Endothelial cell (in vitro differentiated cells): ENCODE measurements around the gene ACAP3. TPM values are rescaled to one million over a fixed set of nuclear protein-coding genes. Genes with fewer than 3 reads are reported as not detected.

Source experiments
- DNase-seq: peaks from one replicate; pipeline ENCODE4 v3.0.0; 2021; ENCODE audit warnings: low spot score
- H3K27ac Mint-ChIP-seq: one replicate; pipeline ENCODE4 v1.8.0; 2021; ENCODE audit warnings: mixed read lengths, inconsistent platforms; ENCODE audit not compliant: unreplicated experiment
- H3K27me3 Mint-ChIP-seq: one replicate; pipeline ENCODE4 v1.8.0; 2021; ENCODE audit warnings: mild to moderate bottlenecking, moderate library complexity, mixed read lengths, inconsistent platforms; ENCODE audit not compliant: unreplicated experiment
- H3K36me3 Mint-ChIP-seq: one replicate; pipeline ENCODE4 v1.8.0; 2021; ENCODE audit warnings: mild to moderate bottlenecking, low read depth, mixed read lengths, inconsistent platforms; ENCODE audit not compliant: unreplicated experiment
- H3K4me1 Mint-ChIP-seq: one replicate; pipeline ENCODE4 v1.8.0; 2021; ENCODE audit warnings: mild to moderate bottlenecking, mixed read lengths, inconsistent platforms; ENCODE audit not compliant: unreplicated experiment
- H3K4me3 Mint-ChIP-seq: one replicate; pipeline ENCODE4 v1.8.0; 2021; ENCODE audit warnings: mild to moderate bottlenecking, mixed read lengths, inconsistent platforms; ENCODE audit not compliant: unreplicated experiment
- H3K9me3 Mint-ChIP-seq: one replicate; pipeline ENCODE4 v1.8.0; 2021; ENCODE audit warnings: mixed read lengths, inconsistent platforms; ENCODE audit not compliant: unreplicated experiment
- long read RNA-seq: library from polyadenylated mRNA; unstranded; transcript quantifications from one replicate; pipeline ENCODE4 v2.0.0, GENCODE V29; 2020; ENCODE audit not compliant: unreplicated experiment
- total RNA-seq: library from RNA; stranded (reverse); fragmentation: NEBNext Ultra II Directional; extraction: Animal tissue kit (Norgen Biotek cat#: 25700); gene quantifications from one replicate; pipeline ENCODE4 v1.2.1, GENCODE V29; 2021; ENCODE audit not compliant: unreplicated experiment
- TF ChIP-seq, protein P1 (sequence below): fragments of 200-600 bp; sonication (generic); IDR thresholded peaks from one replicate; pipeline ENCODE4 v1.5.0; 2021; ENCODE audit warnings: antibody characterized with exemption; ENCODE audit not compliant: unreplicated experiment

ACAP3 gene, protein sequence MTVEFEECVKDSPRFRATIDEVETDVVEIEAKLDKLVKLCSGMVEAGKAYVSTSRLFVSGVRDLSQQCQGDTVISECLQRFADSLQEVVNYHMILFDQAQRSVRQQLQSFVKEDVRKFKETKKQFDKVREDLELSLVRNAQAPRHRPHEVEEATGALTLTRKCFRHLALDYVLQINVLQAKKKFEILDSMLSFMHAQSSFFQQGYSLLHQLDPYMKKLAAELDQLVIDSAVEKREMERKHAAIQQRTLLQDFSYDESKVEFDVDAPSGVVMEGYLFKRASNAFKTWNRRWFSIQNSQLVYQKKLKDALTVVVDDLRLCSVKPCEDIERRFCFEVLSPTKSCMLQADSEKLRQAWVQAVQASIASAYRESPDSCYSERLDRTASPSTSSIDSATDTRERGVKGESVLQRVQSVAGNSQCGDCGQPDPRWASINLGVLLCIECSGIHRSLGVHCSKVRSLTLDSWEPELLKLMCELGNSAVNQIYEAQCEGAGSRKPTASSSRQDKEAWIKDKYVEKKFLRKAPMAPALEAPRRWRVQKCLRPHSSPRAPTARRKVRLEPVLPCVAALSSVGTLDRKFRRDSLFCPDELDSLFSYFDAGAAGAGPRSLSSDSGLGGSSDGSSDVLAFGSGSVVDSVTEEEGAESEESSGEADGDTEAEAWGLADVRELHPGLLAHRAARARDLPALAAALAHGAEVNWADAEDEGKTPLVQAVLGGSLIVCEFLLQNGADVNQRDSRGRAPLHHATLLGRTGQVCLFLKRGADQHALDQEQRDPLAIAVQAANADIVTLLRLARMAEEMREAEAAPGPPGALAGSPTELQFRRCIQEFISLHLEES
- total RNA-seq: 54.0 TPM
- long read RNA-seq, partial matches to known transcripts: 2 of 4 reads
- long read RNA-seq, other reads (novel, unspliced or antisense): 1 of 4 reads

DNA sequence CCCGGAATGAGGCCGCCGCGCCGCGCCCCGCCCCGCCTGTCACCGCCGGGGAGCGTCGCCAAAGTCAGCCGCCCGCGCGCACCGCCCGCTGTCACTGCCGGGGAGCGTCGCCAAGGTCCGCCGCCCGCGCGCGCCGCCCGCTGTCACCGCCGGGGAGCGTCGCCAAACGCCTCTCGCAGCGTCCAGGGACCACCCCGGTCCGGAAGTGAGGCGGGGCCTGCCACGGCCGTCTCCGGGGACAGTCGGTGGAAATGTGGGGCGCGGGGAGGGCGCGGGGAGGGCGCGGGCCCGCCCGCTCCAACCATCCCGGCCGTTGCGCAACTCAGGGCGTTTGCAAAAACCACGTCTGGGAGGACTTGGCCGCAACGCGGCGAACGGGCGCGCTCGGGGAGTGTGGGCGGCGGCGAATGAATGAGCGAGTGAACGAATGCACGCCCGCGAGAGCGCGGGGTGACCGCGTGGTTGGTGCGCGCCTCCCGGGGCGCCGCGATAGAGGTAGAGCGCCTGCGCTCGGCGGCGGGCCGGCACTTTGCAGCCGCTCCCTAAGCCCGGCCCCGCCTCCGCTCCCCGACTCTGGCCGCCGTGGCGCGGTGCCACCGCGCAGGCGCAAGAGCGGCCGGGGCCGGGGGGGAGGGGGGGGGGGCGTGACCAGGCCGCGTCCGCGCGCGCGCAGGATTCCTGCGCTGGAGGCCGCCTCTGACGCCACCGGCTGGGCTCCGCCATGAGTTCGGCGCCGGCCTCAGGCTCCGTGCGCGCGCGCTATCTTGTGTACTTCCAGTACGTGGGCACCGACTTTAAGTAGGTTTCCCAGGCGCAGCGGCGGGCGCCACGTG is at the start of gene ACAP3, which contains the start of gene PUSL1:
ACAP3 (minus strand) TSS at position 8 of the 833 bp plus-strand sequence. CDS start 115 bp downstream, outside the sequence.
PUSL1 (plus strand) TSS at position 675 of the 833 bp plus-strand sequence; CDS start at position 722, 47 bp downstream.
- peaks cover 9% of the 10 kb centered on the region for H3K27me3 Mint-ChIP-seq
- H3K4me1 Mint-ChIP-seq: peaks cover 15% of the 10 kb centered on the region
- peak; percentile 81 for DNase-seq
- TF ChIP-seq, protein P1, sequence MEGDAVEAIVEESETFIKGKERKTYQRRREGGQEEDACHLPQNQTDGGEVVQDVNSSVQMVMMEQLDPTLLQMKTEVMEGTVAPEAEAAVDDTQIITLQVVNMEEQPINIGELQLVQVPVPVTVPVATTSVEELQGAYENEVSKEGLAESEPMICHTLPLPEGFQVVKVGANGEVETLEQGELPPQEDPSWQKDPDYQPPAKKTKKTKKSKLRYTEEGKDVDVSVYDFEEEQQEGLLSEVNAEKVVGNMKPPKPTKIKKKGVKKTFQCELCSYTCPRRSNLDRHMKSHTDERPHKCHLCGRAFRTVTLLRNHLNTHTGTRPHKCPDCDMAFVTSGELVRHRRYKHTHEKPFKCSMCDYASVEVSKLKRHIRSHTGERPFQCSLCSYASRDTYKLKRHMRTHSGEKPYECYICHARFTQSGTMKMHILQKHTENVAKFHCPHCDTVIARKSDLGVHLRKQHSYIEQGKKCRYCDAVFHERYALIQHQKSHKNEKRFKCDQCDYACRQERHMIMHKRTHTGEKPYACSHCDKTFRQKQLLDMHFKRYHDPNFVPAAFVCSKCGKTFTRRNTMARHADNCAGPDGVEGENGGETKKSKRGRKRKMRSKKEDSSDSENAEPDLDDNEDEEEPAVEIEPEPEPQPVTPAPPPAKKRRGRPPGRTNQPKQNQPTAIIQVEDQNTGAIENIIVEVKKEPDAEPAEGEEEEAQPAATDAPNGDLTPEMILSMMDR: no peak
- peak within 1 kb of the TSS; percentile 92 for H3K4me3 Mint-ChIP-seq
- H3K36me3 Mint-ChIP-seq: no peaks in the 10 kb centered on the region
- H3K27ac Mint-ChIP-seq: no peak within 1 kb of the TSS
- no peaks in the 10 kb centered on the region for H3K9me3 Mint-ChIP-seq

DNA sequence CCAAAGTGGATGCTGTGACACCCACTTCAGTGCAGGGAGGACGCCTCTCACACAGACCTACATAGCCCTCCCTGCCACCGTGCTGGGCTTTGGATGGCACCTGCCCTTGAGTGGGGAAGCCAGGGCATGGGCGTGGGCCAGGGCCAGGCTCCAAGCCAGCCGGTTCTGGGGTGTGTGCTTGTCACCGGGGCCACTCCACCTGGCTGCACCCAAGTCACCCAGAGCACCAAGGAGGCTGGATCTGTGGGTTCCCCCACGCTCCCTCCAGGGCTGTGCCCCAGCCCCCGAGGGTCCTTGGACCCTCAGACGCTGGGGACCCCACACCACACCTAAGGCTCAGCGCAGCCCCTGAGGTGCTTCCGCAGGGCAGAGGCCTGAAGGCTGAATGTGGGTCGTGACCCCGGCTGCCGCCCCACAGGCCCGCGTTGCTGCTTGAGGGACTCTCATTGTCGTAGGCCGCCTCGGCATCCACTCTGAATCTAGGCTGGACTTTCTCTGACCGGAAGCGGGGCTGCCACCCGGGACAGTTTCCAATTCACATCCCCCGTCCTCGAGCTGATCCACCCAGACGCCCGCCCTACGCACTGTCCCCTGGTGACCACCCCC is 49.2 kb upstream of the ACAP3 start:
- H3K36me3 Mint-ChIP-seq: peaks cover 6% of the 10 kb centered on the region
- DNase-seq: no peak
- H3K27me3 Mint-ChIP-seq: peaks cover 33% of the 10 kb centered on the region
- TF ChIP-seq, protein P1: no peak
- H3K9me3 Mint-ChIP-seq: no peaks in the 10 kb centered on the region
- H3K4me3 Mint-ChIP-seq: no peak overlapping the region
- H3K27ac Mint-ChIP-seq: no peak overlapping the region
- H3K4me1 Mint-ChIP-seq: peaks cover 4% of the 10 kb centered on the region

DNA sequence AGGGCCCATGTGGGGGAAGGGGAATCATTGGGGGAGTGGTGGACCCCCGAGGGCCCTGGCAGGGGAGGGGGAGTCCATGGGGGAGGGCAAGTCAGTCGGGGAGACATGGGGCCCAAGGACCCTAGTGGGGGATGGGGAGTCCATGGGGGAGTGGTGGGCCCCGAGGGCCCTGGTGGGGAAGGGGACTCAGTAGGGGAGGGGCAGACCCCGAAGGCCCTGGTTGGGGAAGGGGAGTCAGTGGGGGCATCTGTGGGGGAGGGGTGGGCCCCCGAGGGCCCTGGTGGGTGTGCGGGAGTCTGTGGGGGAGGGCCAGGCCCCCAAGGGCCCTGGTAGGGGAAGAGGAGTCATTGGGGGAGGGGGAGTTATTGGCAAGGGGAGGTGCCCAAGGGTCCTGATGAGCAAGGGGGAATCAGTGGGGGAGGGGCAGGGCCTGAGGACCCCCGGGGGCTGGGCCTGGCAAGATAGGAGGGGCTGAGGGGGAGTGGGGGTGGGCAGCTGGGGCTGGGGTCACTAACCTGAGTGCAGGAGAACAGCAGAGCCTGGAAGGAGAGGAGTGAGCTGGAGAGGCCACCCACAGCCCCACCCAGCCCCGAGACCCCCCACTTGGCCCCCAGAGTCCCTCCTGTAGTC is 48.6 kb upstream of the ACAP3 start:
- no peaks in the 10 kb centered on the region for H3K9me3 Mint-ChIP-seq
- peaks cover 29% of the 10 kb centered on the region for H3K27me3 Mint-ChIP-seq
- no peak overlapping the region for H3K4me3 Mint-ChIP-seq
- peaks cover 4% of the 10 kb centered on the region for H3K4me1 Mint-ChIP-seq
- TF ChIP-seq, protein P1: no peak
- no peak for DNase-seq
- peaks cover 6% of the 10 kb centered on the region for H3K36me3 Mint-ChIP-seq
- H3K27ac Mint-ChIP-seq: no peak overlapping the region

DNA sequence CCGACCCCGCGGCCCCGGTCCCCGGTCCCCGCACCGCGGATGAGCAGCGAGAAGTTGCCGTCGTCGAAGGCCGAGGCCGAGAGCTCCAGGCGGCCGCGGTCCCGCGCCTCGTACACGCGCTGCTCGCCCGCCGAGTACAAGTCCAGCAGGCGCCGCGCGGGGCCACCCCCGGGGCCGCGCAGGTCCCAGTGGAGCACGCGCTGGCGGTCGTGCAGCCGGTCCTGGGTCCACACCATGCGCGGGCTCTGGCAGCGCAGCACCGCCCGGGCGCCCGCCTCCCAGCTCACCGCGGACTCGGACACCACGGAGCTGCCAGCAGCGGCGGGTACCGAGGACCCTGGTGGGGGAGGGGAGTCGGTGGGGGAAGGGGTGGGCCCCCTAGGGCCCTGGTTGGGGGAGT is 47.7 kb upstream of the ACAP3 start:
- Mint-ChIP-seq H3K36me3 (peaks cover 6% of the 10 kb centered on the region), H3K27ac (no peak overlapping the region), H3K9me3 (no peaks in the 10 kb centered on the region), H3K27me3 (peaks cover 24% of the 10 kb centered on the region), H3K4me3 (no peak overlapping the region), H3K4me1 (peaks cover 4% of the 10 kb centered on the region)
- peak; percentile 44 for DNase-seq
- TF ChIP-seq, protein P1: no peak
